ENCODE results near the gene ST3GAL5.

The ST3GAL5 gene

DNA sequence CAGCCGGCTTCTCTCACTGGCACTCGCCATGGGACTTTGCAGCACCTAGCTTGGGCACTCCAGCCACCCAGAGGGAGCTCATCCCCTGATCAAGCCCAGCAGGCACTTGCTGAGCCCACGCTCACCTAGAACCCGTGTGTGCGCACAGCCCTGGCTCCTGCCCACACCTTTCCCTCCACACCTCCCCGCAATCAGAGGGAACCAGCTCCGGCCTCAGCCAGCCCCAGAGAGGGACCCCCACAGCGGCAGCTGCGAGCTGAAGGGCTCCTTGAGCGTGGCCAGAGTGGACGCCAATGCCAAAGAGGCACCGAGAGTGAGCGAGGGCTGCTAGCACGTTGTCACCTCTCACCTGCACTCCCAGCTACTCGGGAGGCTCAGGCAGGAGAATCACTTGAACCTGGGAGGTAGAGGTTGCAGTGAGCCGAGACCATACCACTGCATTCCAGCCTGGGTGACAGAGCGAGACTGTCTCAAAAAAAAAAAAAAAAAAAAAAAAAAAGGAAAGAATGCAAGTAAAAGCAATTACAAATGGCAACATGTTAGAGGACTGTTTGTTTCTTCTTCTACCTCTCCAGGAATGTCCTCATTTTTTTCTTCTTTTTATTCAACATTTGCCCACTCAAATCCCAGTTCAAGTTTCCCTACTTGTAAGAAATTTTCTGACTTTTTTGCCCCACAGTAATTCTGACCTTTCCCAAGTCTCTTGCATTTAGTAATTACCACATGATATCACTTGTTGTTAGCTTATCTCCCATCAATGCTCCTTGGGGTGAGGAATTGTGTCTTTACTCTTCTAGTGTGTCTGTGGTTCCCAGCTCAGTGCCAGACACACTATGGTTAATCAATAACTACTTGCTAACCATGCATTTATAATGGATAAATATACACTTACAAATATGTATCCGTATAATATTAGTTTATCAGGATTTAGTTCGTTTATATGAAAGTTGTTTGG lies 40.6 kb upstream of the ST3GAL5 start:
- Histone ChIP-seq H3K27me3 (ENCODE audit: insufficient read depth, poor library complexity, severe bottlenecking) (no peaks in the 10 kb centered on the region), H3K27ac (replicated peaks) (no peak overlapping the region), H3K4me3 (replicated peaks; ENCODE audit: insufficient read depth, low read length) (no peak overlapping the region)
- DNase-seq (ENCODE audit: low read depth in 1 of 2, low spot score in 1 of 2) = no peak
- TF ChIP-seq GABPA (IDR thresholded peaks at IDR 0.05; ENCODE audit: low read depth) (no peak), POLR2AphosphoS5 (IDR thresholded peaks at IDR 0.05; ENCODE audit: low read depth) (no peak), SPI1 (IDR thresholded peaks at IDR 0.05; ENCODE audit: borderline replicate concordance, low read depth) (no peak)
- TF ChIP-seq, protein P1, sequence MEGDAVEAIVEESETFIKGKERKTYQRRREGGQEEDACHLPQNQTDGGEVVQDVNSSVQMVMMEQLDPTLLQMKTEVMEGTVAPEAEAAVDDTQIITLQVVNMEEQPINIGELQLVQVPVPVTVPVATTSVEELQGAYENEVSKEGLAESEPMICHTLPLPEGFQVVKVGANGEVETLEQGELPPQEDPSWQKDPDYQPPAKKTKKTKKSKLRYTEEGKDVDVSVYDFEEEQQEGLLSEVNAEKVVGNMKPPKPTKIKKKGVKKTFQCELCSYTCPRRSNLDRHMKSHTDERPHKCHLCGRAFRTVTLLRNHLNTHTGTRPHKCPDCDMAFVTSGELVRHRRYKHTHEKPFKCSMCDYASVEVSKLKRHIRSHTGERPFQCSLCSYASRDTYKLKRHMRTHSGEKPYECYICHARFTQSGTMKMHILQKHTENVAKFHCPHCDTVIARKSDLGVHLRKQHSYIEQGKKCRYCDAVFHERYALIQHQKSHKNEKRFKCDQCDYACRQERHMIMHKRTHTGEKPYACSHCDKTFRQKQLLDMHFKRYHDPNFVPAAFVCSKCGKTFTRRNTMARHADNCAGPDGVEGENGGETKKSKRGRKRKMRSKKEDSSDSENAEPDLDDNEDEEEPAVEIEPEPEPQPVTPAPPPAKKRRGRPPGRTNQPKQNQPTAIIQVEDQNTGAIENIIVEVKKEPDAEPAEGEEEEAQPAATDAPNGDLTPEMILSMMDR (IDR thresholded peaks at IDR 0.05; ENCODE audit: insufficient read depth, low read length) = no peak
- TF ChIP-seq, protein P2, sequence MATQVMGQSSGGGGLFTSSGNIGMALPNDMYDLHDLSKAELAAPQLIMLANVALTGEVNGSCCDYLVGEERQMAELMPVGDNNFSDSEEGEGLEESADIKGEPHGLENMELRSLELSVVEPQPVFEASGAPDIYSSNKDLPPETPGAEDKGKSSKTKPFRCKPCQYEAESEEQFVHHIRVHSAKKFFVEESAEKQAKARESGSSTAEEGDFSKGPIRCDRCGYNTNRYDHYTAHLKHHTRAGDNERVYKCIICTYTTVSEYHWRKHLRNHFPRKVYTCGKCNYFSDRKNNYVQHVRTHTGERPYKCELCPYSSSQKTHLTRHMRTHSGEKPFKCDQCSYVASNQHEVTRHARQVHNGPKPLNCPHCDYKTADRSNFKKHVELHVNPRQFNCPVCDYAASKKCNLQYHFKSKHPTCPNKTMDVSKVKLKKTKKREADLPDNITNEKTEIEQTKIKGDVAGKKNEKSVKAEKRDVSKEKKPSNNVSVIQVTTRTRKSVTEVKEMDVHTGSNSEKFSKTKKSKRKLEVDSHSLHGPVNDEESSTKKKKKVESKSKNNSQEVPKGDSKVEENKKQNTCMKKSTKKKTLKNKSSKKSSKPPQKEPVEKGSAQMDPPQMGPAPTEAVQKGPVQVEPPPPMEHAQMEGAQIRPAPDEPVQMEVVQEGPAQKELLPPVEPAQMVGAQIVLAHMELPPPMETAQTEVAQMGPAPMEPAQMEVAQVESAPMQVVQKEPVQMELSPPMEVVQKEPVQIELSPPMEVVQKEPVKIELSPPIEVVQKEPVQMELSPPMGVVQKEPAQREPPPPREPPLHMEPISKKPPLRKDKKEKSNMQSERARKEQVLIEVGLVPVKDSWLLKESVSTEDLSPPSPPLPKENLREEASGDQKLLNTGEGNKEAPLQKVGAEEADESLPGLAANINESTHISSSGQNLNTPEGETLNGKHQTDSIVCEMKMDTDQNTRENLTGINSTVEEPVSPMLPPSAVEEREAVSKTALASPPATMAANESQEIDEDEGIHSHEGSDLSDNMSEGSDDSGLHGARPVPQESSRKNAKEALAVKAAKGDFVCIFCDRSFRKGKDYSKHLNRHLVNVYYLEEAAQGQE (IDR thresholded peaks at IDR 0.05; ENCODE audit: insufficient replicate concordance, low read depth) = no peak

DNA sequence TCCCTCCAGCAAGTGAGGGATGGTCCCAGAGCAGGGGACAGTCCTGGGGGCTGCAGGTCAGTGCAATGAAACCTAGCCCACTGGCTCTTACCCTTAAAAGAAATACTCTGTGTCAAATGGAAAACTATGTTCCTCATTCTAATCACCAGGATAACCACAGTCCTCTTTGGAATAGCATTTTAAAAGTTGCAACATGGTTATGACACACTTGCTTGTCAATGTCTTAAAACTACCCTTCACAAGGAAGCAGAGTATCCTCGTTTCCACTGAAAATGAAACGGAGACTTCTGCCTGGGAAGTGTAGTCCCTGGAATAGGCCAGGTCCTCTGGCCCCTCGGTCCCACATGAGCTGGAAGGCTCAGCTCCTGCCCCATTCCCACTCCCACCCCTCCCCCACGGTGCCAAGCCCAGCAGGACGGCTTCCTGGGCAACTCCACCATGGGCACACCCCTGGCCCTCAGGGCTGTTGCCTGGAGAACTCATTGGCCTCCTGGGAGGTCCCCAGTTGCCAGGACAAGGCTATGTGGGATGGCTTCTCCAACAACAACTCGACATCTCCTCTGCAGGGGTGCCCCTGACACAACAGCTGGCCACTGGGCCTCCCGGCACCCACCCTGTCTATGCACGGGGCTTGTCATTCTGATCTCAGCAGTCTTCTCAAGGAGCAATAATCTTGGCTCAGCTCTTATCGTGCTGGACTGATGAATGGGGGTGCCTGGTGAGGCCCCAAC lies 38.3 kb upstream of the ST3GAL5 start:
- Histone ChIP-seq H3K27ac (replicated peaks) (no peak overlapping the region), H3K4me3 (replicated peaks; ENCODE audit: insufficient read depth, low read length) (no peak overlapping the region), H3K27me3 (ENCODE audit: insufficient read depth, poor library complexity, severe bottlenecking) (no peaks in the 10 kb centered on the region)
- no peak for DNase-seq (ENCODE audit: low read depth in 1 of 2, low spot score in 1 of 2)
- TF ChIP-seq GABPA (IDR thresholded peaks at IDR 0.05; ENCODE audit: low read depth) (no peak), POLR2AphosphoS5 (IDR thresholded peaks at IDR 0.05; ENCODE audit: low read depth) (no peak)

DNA sequence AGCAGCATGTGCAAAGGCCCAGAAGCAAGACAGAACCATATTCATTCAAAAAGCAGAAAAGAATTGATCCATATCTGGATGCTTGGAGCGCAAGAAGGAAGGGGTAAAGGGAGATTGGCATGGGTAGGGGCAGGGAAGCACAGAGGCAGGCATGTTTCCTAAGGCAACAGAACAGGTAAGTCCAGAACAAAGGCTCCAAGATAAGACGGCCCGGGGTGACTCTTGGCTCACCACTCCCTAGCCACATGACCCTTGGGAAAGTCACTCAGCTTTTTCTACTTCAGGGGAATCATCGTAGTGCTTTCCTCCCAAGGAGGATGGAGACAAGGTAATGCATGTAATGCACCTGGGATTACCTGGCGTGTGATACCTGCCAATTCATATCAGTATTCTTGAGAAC lies 37.7 kb upstream of the ST3GAL5 start:
- no peak for DNase-seq (ENCODE audit: low read depth in 1 of 2, low spot score in 1 of 2)
- TF ChIP-seq POLR2AphosphoS5 (IDR thresholded peaks at IDR 0.05; ENCODE audit: low read depth) (no peak), GABPA (IDR thresholded peaks at IDR 0.05; ENCODE audit: low read depth) (no peak), SPI1 (IDR thresholded peaks at IDR 0.05; ENCODE audit: borderline replicate concordance, low read depth) (no peak)
- TF ChIP-seq, protein P1 (IDR thresholded peaks at IDR 0.05; ENCODE audit: insufficient read depth, low read length) = no peak
- TF ChIP-seq, protein P2 (IDR thresholded peaks at IDR 0.05; ENCODE audit: insufficient replicate concordance, low read depth) = no peak
- Histone ChIP-seq H3K27me3 (ENCODE audit: insufficient read depth, poor library complexity, severe bottlenecking) (no peaks in the 10 kb centered on the region), H3K27ac (replicated peaks) (no peak overlapping the region), H3K4me3 (replicated peaks; ENCODE audit: insufficient read depth, low read length) (no peak overlapping the region)

DNA sequence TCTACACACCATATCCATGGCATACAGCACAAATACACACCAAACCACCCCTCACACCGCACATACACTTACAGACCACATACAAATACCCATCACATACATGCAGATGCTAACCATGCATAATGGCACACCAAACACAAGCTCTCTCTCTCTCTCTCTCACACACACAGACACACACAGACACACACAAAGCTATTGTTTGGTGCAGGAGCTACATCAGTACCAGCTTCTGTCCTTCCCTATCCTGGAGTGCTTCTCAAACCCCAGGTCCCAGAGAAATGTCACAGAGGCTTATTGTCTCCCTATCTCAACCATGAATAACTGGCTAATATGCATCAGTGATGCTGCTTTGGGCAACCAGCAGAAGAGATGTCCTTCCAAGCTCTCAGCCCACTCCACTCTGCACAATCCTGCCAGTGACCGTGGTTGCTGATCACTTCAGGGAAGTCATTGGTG lies 36.5 kb upstream of the ST3GAL5 start:
- TF ChIP-seq GABPA (IDR thresholded peaks at IDR 0.05; ENCODE audit: low read depth) (no peak), SPI1 (IDR thresholded peaks at IDR 0.05; ENCODE audit: borderline replicate concordance, low read depth) (no peak), POLR2AphosphoS5 (IDR thresholded peaks at IDR 0.05; ENCODE audit: low read depth) (no peak)
- TF ChIP-seq, protein P1 (IDR thresholded peaks at IDR 0.05; ENCODE audit: insufficient read depth, low read length) = no peak
- TF ChIP-seq, protein P2 (IDR thresholded peaks at IDR 0.05; ENCODE audit: insufficient replicate concordance, low read depth) = no peak

More for the DNA sequence above, 36.5 kb upstream of the ST3GAL5 start:
- no peaks in the 10 kb centered on the region for H3K27me3 ChIP-seq (ENCODE audit: insufficient read depth, poor library complexity, severe bottlenecking)
- DNase-seq (ENCODE audit: low read depth in 1 of 2, low spot score in 1 of 2) = no peak
- H3K4me3 ChIP-seq (replicated peaks; ENCODE audit: insufficient read depth, low read length) = no peak overlapping the region
- no peak overlapping the region for H3K27ac ChIP-seq (replicated peaks)

Data from HL-60 (cell line).